ENCODE measurements around the gene FSTL1.

DNA sequence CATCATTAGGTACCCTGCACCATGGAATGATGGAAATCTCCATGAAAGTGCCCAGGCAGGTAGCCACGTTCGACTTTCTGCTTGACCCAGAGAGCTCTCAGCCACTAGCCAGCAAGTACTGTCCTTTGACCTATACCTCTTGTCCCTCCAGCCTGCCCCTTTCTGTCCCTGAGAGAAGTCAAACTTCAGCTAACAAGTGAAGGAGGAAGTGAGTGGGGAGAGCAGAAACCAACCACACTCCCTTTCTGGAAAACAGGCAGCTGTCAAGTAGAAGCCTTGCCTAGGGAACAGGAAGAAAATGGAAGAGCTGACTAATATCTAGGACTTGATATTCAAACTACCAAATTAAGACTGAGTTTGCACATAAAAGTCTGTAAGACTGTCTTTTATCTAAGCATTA, 30.3 kb upstream of the FSTL1 start:
- TF ChIP-seq, protein P1, sequence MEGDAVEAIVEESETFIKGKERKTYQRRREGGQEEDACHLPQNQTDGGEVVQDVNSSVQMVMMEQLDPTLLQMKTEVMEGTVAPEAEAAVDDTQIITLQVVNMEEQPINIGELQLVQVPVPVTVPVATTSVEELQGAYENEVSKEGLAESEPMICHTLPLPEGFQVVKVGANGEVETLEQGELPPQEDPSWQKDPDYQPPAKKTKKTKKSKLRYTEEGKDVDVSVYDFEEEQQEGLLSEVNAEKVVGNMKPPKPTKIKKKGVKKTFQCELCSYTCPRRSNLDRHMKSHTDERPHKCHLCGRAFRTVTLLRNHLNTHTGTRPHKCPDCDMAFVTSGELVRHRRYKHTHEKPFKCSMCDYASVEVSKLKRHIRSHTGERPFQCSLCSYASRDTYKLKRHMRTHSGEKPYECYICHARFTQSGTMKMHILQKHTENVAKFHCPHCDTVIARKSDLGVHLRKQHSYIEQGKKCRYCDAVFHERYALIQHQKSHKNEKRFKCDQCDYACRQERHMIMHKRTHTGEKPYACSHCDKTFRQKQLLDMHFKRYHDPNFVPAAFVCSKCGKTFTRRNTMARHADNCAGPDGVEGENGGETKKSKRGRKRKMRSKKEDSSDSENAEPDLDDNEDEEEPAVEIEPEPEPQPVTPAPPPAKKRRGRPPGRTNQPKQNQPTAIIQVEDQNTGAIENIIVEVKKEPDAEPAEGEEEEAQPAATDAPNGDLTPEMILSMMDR (IDR thresholded peaks at IDR 0.05 in 2 of 3, conservative IDR thresholded peaks at IDR 0.05 in 1 of 3; ENCODE audit: borderline replicate concordance in 1 of 3, insufficient read depth in 1 of 3, low read depth in 2 of 3, low read length in 2 of 3), result no peak
- TF ChIP-seq ZNF274 (IDR thresholded peaks at IDR 0.05; ENCODE audit: low read depth, low read length), result no peak

All from HCT116 (cell line).